ENCODE results near the gene TMEM53. TPM values are rescaled to one million over a fixed set of nuclear protein-coding genes. Genes with fewer than 3 reads are reported as not detected.

The TMEM53 gene
- total RNA-seq, 1 experiment from 2014 or later = 22.9 TPM

DNA sequence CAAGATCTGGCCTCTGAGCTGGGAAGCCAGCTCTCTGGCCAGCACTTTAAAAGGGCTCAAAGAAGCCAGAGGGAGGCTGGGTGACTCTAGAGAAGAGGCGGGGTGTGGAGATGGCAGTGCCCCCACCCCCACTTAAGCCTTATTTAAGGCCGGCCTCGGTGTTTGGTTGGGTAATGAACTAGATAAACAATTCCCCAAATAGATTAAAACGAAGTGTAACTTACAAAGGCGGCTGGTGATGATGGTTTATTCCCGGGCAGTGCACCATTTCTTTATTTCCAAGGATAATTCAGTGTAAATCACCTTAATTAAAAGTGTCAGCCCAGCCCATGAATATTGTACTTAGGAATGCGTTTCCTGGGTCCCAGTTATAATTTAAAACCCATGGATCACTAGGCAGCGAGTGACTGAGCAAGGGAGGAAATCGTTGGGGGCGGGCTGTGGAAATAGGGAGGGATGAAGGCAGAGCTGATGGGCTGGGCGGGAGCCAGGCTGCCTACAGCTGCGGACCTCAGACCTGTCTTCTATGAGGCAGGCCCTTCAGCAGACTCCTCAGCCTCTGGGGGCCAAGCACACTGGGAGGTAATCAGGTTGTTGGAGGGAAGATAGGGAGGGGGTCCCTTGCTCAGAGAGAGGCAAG, 54.9 kb downstream of the TMEM53 start:
- no TSS peak for BruUV-seq (replicated peaks)
- H3K36me3 ChIP-seq (ENCODE audit: control insufficient read depth, insufficient read depth, low read length) = no peaks in the 10 kb centered on the region
- no peak overlapping the region for H3K4me3 ChIP-seq (ENCODE audit: low read depth in 2 of 2, low read length in 2 of 2)
- H3K9me3 ChIP-seq (ENCODE audit: control insufficient read depth, insufficient read depth, low read depth, low read length) = no peaks in the 10 kb centered on the region
- ATAC-seq (no peak), DNase-seq (ENCODE audit: low read depth, low spot score) (no peak)
- ChIA-PET CTCF (no interaction called here), POLR2A (no interaction called here)
- in situ Hi-C loops (cut with HindIII; ENCODE audit: low pct_unique_long_range_greater_than_20kb, low sequenced_read_pairs) (no loop called here), intact Hi-C loops (cut with micrococcal nuclease; ENCODE audit: unreplicated experiment) (no loop called here)
- TF ChIP-seq POLR2AphosphoS5 (IDR thresholded peaks at IDR 0.05; ENCODE audit: low read depth, low read length) (no peak), SIN3A (IDR thresholded peaks at IDR 0.05; ENCODE audit: borderline replicate concordance, insufficient read depth, low read depth, low read length) (no peak), REST (IDR thresholded peaks at IDR 0.05; ENCODE audit: insufficient read depth in 1 of 2, low read depth in 2 of 2, low read length in 1 of 2) (no peak), TCF7L2 (IDR thresholded peaks at IDR 0.05; ENCODE audit: low read depth, low read length) (no peak)
- TF ChIP-seq, protein P1, sequence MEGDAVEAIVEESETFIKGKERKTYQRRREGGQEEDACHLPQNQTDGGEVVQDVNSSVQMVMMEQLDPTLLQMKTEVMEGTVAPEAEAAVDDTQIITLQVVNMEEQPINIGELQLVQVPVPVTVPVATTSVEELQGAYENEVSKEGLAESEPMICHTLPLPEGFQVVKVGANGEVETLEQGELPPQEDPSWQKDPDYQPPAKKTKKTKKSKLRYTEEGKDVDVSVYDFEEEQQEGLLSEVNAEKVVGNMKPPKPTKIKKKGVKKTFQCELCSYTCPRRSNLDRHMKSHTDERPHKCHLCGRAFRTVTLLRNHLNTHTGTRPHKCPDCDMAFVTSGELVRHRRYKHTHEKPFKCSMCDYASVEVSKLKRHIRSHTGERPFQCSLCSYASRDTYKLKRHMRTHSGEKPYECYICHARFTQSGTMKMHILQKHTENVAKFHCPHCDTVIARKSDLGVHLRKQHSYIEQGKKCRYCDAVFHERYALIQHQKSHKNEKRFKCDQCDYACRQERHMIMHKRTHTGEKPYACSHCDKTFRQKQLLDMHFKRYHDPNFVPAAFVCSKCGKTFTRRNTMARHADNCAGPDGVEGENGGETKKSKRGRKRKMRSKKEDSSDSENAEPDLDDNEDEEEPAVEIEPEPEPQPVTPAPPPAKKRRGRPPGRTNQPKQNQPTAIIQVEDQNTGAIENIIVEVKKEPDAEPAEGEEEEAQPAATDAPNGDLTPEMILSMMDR (IDR thresholded peaks at IDR 0.05) = no peak
- H3K27me3 ChIP-seq (ENCODE audit: control insufficient read depth, insufficient read depth, low read length) = no peaks in the 10 kb centered on the region
- no peaks in the 10 kb centered on the region for H3K4me1 ChIP-seq (ENCODE audit: control insufficient read depth, insufficient read depth, low read length)
- H3K27ac ChIP-seq (ENCODE audit: low read length) = no peak overlapping the region

DNA sequence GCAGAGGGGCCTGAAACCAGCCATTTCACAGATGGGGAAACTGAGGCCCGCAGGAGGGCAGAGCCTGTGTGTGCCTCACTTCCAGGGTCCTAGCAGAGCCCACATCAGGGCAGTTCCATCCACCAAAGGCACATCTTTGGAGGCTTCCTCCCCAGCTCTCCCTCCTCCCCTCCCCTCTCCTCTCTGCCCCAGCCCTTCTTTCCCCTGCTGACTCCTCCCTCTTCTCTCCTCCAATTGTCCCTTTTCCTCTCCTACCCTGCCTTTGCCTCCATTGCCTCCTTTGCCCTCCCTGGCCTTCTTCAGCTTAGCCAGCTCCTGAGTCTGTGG, 56.6 kb downstream of the TMEM53 start:
- in situ Hi-C loops (cut with HindIII; ENCODE audit: low pct_unique_long_range_greater_than_20kb, low sequenced_read_pairs) (no loop called here), intact Hi-C loops (cut with micrococcal nuclease; ENCODE audit: unreplicated experiment) (no loop called here)
- DNase-seq (ENCODE audit: low read depth, low spot score) (no peak), ATAC-seq (no peak)
- H3K27ac ChIP-seq (ENCODE audit: low read length) = no peak overlapping the region
- no peaks in the 10 kb centered on the region for H3K9me3 ChIP-seq (ENCODE audit: control insufficient read depth, insufficient read depth, low read depth, low read length)
- no peak overlapping the region for H3K4me3 ChIP-seq (ENCODE audit: low read depth in 2 of 2, low read length in 2 of 2)
- BruUV-seq (replicated peaks) = no TSS peak
- no peaks in the 10 kb centered on the region for H3K4me1 ChIP-seq (ENCODE audit: control insufficient read depth, insufficient read depth, low read length)
- TF ChIP-seq REST (IDR thresholded peaks at IDR 0.05; ENCODE audit: insufficient read depth in 1 of 2, low read depth in 2 of 2, low read length in 1 of 2) (no peak), POLR2AphosphoS5 (IDR thresholded peaks at IDR 0.05; ENCODE audit: low read depth, low read length) (no peak), SIN3A (IDR thresholded peaks at IDR 0.05; ENCODE audit: borderline replicate concordance, insufficient read depth, low read depth, low read length) (no peak), TCF7L2 (IDR thresholded peaks at IDR 0.05; ENCODE audit: low read depth, low read length) (no peak)
- TF ChIP-seq, protein P1 (IDR thresholded peaks at IDR 0.05) = no peak
- ChIA-PET CTCF (interaction anchor here (0.7 kb wide), 1 partner anchor 685 kb away, joined by 3 read pairs; no protein-coding TSS in a partner anchor), POLR2A (no interaction called here)
- no peaks in the 10 kb centered on the region for H3K27me3 ChIP-seq (ENCODE audit: control insufficient read depth, insufficient read depth, low read length)
- no peaks in the 10 kb centered on the region for H3K36me3 ChIP-seq (ENCODE audit: control insufficient read depth, insufficient read depth, low read length)
